Activated T-cell treated with anti-CD3 and anti-CD28 coated beads, Interleukin-2, amount 50 U/mL, for 4 hours (primary cell): ENCODE data around the gene NCF1. TPM values are rescaled to one million over a fixed set of nuclear protein-coding genes. Genes with fewer than 3 reads are reported as not detected.
A peak's percentile ranks its signal among the peaks of the same experiment; 100 is the strongest.
"Not testable (repeated sequence)": the region's sequence is repeated elsewhere in the genome, so short reads cannot be mapped to it uniquely, and the experiment has no call there.

ENCODE experiments used
- ATAC-seq, 2 donors: fragments of 200-7000 bp; cut with Tn5 transposase; one replicate each; pipeline ENCODE4 v1.10.0; 2021
- DNase-seq: peaks from one replicate; pipeline ENCODE4 v3.0.0-alpha.2; 2020
- H3K27me3 Mint-ChIP-seq: one replicate; pipeline ENCODE4 v1.8.0; 2021; ENCODE audit warnings: low read depth, mixed read lengths
- H3K36me3 Mint-ChIP-seq: one replicate; pipeline ENCODE4 v1.8.0; 2022; ENCODE audit warnings: mixed read lengths; ENCODE audit not compliant: insufficient read depth
- H3K4me1 Mint-ChIP-seq: one replicate; pipeline ENCODE4 v1.8.0; 2021; ENCODE audit warnings: low read depth, mixed read lengths
- H3K4me3 Mint-ChIP-seq: one replicate; pipeline ENCODE4 v1.8.0; 2021; ENCODE audit warnings: mild to moderate bottlenecking, moderate library complexity, mixed read lengths
- H3K9me3 Mint-ChIP-seq: one replicate; pipeline ENCODE4 v1.8.0; 2021; ENCODE audit warnings: mixed read lengths
- total RNA-seq, 3 donors: library from RNA; stranded (reverse); gene quantifications; one replicate each; pipeline ENCODE4 v1.2.1, GENCODE V29; 2021

Gene NCF1
- total RNA-seq, 3 donors from 2014 or later, result 0.63 to 1.1 TPM; not detected in 1

- not testable (repeated sequence) for H3K36me3 Mint-ChIP-seq, ATAC-seq, DNase-seq, H3K4me3 Mint-ChIP-seq, H3K4me1 Mint-ChIP-seq, H3K27me3 Mint-ChIP-seq, H3K9me3 Mint-ChIP-seq
Observed at GRCh38 chr7:74766991-74767390, 6.8 kb upstream of the NCF1 start.

GRCh38 chr7:74770062-74770461 lies 3.7 kb upstream of the NCF1 start:
- DNase-seq, H3K27me3 Mint-ChIP-seq, ATAC-seq, H3K4me1 Mint-ChIP-seq, H3K36me3 Mint-ChIP-seq, H3K9me3 Mint-ChIP-seq, H3K4me3 Mint-ChIP-seq: not testable (repeated sequence)

- H3K27me3 Mint-ChIP-seq, H3K4me3 Mint-ChIP-seq, DNase-seq, H3K9me3 Mint-ChIP-seq, ATAC-seq, H3K36me3 Mint-ChIP-seq, H3K4me1 Mint-ChIP-seq: not testable (repeated sequence)
Observed at GRCh38 chr7:74772093-74772492, 1.7 kb upstream of the NCF1 start.

DNA sequence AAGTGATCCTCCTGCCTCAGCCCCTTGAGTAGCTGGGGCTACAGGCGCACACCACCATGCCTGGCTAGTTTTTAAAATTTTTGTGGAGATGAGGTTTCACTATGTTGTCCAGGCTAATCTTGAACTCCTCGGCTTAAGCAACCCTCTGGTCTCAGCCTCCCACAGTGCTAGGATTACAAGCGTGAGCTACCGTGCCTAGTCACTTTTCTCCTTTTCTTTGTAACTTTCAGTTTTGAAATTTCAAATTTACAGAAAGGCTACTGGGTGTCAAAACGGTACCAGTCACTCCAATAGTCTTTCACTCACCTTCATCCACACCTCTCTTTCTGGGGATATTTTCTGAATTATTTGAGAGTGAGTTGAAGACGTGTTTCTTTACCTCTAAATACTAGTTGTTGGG lies 1.3 kb downstream of the NCF1 start:
- H3K27me3 Mint-ChIP-seq, H3K4me1 Mint-ChIP-seq, H3K4me3 Mint-ChIP-seq, H3K36me3 Mint-ChIP-seq, DNase-seq, H3K9me3 Mint-ChIP-seq: not testable (repeated sequence)
- ATAC-seq, result peak in 1 of 2 donors; percentile 69

GRCh38 chr7:74779053-74779452 lies 5.2 kb downstream of the NCF1 start:
- not testable (repeated sequence) for H3K4me3 Mint-ChIP-seq, H3K27me3 Mint-ChIP-seq, H3K36me3 Mint-ChIP-seq, H3K4me1 Mint-ChIP-seq, DNase-seq, ATAC-seq, H3K9me3 Mint-ChIP-seq

DNA sequence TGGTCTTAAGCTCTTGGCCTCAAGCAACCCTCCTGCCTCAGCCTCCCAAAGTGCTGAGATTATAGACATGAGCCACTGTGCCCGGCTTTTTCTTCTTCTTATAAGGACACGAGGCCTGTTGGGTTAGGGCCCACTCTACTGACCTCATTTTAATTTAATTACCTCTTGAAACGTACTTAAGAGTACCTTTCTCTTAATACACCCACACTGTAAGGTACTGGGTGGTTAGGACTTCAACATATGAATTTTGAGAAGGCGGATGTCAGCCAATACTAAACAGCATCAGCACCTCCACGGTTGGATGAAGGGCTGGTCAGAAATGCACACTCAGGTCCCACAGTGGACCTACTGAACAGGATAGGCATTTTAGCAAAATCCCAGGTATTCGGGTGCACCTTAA lies 7.9 kb downstream of the NCF1 start:
- H3K4me3 Mint-ChIP-seq, H3K27me3 Mint-ChIP-seq, DNase-seq, H3K4me1 Mint-ChIP-seq, H3K36me3 Mint-ChIP-seq, ATAC-seq, H3K9me3 Mint-ChIP-seq: not testable (repeated sequence)

DNA sequence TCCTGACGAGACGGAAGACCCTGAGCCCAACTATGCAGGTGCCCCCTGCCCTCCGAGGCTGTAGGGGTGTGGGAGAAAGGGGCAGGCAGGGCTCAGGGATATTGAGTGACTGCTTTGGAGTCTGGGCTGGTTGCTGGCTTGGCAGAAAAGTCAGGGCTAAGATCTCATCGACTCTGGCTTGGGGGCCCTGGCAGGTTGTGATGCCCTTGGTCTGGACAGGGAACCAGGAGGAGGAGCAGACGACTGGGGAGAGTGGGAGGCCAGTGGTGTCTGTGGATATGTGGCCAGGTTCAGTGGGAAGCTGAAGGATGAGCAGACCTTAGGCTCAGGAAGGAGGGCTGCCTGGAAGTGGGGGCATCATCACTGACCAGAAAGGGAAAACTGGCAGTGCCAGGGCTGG lies 9.8 kb downstream of the NCF1 start:
- H3K36me3 Mint-ChIP-seq, H3K9me3 Mint-ChIP-seq, ATAC-seq, DNase-seq, H3K4me3 Mint-ChIP-seq, H3K27me3 Mint-ChIP-seq, H3K4me1 Mint-ChIP-seq: not testable (repeated sequence)

DNA sequence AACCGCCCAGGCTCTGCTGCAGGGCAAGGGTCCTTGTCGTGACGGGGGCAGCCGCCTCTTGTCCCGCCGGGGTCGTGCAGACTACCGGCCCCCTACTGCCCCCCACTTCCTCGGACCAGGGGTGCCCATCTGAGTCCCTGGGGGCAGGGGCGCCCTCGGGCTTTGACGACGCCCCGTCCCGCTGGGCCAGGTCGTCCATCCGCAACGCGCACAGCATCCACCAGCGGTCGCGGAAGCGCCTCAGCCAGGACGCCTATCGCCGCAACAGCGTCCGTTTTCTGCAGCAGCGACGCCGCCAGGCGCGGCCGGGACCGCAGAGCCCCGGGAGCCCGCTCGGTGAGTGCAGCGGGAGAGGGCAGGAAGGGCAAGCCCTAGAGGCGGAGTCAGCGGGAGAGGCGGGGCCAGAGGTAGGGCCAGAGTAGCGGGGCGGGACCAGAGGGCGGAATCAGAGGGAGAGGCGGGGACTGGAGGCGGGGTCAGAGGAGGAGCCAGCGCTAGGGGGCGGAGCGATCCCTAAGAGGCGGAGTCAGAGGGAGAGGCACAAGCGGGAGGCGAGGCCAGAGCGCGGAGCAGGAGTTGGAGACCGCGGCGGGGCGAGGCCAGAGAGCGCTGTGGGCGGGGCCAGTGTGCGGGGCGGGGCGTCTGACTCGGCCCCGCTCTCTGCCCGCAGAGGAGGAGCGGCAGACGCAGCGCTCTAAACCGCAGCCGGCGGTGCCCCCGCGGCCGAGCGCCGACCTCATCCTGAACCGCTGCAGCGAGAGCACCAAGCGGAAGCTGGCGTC lies 14.7 kb downstream of the NCF1 start:
- ATAC-seq, result peak; percentile 90 to 94
- H3K4me3 Mint-ChIP-seq, H3K4me1 Mint-ChIP-seq, H3K9me3 Mint-ChIP-seq, H3K27me3 Mint-ChIP-seq, H3K36me3 Mint-ChIP-seq: not testable (repeated sequence)
- peak; percentile 96 for DNase-seq

DNA sequence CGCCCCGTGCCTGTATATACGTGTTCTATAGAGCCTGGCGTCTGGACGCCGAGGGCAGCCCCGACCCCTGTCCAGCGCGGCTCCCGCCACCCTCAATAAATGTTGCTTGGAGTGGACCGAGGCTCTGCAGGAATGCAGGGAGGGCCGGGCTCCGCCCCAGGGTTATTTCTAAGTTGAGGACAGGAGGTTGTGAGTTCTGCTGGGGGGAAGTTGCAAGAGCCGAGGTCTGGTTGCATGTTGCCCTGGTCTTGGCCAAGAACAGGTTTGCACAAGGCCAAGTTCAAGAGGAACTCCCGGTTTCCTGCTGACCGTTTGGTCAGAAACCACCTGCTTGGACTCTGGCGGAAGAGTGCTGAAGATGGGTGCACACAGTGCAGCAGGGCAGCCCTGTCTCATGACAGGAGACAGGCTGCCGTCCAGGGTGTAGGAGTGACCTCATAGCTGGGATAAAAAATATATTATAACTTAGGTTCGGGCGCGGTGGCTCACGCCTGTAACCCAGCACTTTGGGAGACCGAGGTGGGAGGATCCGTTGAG lies 15.5 kb downstream of the NCF1 start:
- H3K4me3 Mint-ChIP-seq, H3K36me3 Mint-ChIP-seq, ATAC-seq, H3K27me3 Mint-ChIP-seq, H3K9me3 Mint-ChIP-seq, H3K4me1 Mint-ChIP-seq, DNase-seq: not testable (repeated sequence)

DNA sequence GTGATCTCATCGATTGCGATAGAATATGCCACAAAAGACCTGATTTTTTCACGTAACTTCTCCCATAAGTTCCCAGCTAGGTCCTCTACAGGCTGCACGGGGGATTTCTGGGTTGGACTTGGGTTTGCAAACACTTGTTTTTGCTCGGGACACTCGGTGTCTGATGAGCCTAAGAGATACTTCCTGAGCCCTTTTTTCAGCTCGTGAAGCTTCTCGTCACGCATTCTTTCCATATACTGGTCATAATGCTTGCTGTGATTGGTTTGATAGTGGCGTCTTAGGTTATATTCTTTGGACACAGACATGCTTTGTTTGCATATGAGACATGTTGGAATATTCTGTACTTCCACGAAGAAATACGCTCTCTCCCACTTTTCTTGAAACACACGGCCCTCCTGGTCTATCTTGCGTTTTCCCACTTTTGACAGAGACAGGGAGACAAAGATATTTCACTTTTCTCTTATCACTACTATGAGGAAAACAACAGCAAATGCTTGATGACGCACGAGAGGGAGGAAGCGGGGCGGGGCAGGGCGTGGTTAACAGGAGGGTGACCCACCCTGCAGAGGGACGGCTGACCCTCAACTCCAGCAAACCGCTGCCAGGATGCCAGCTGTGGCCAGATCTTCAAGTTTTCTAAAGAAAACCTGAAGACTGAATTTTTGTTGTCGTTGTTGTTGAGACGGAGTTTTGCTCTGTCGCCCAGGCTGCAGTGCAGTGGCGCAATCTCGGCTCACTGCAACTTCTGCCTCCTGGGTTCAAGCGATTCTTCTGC lies 24.2 kb downstream of the NCF1 start:
- not testable (repeated sequence) for H3K27me3 Mint-ChIP-seq, H3K4me1 Mint-ChIP-seq, H3K36me3 Mint-ChIP-seq, H3K4me3 Mint-ChIP-seq, DNase-seq, H3K9me3 Mint-ChIP-seq
- peak in 1 of 2 donors; percentile 4 for ATAC-seq

DNA sequence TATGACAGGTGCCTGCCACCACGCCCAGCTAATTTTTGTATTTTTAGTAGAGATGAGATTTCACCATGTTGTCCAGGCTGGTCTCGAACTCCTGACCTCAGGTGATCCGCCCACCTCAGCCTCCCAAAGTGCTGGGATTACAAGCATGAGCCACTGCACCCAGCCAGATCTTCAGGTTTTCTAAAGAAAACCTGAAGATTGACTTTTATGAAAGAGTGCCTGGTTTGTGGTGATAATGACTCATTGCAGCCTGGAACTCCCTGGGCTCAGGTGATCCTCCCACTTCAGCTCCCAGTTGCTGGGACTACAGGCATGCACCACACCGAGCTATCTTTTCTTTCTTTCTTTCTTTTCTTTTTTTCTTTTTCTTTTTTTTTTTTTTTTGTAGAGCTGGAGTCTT lies 24.8 kb downstream of the NCF1 start:
- H3K4me3 Mint-ChIP-seq, H3K9me3 Mint-ChIP-seq, DNase-seq, H3K36me3 Mint-ChIP-seq, H3K27me3 Mint-ChIP-seq, H3K4me1 Mint-ChIP-seq: not testable (repeated sequence)
- peak; percentile 54 to 73 for ATAC-seq

DNA sequence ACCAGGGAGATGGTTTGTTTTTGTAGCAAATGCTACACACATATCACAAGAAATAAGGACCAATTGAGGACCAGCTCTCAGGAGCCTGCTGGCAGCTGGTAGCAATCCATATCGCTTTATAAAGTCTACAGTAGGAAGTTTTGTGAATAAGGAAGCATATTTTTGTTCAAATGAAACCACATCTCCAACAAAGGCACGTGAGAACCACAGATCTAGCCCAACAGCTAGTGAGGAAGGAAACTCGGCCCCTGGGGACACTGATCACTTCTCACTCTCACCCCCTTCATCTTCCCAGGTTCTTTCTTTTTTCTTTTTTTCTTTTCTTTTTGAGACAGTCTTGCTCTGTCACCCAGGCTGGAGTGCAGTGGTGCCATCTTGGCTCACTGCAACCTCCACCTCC lies 42.1 kb downstream of the NCF1 start:
- not testable (repeated sequence) for H3K4me3 Mint-ChIP-seq, DNase-seq, H3K4me1 Mint-ChIP-seq, ATAC-seq, H3K9me3 Mint-ChIP-seq, H3K27me3 Mint-ChIP-seq, H3K36me3 Mint-ChIP-seq

GRCh38 chr7:74820146-74820805 lies 46.5 kb downstream of the NCF1 start:
- H3K9me3 Mint-ChIP-seq, H3K4me1 Mint-ChIP-seq, H3K4me3 Mint-ChIP-seq, H3K36me3 Mint-ChIP-seq, DNase-seq, H3K27me3 Mint-ChIP-seq: not testable (repeated sequence)
- peak; percentile 88 to 91 for ATAC-seq

DNA sequence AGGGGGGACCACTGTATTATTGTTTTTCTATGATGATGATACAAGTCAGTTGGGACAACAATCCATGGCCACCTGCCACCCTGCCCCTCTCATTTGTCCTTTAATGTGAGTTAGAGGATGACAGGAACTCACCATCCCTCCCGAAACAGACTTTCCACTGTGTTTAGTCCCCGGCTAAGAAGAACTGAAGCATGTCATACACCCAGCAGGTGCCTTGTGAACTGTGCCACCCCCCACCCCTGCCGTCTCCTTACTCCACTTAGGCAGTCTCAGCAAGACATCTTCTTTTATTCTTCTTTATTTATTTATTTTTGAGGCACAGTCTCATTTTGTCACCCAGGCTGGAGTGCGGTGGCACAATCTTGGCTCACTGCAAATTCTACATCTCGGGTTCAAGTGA lies 47.4 kb downstream of the NCF1 start:
- H3K4me1 Mint-ChIP-seq, DNase-seq, H3K9me3 Mint-ChIP-seq, ATAC-seq, H3K27me3 Mint-ChIP-seq, H3K36me3 Mint-ChIP-seq, H3K4me3 Mint-ChIP-seq: not testable (repeated sequence)
